ENCODE measurements around the gene IGSF11. TPM values are rescaled to one million over a fixed set of nuclear protein-coding genes. Genes with fewer than 3 reads are reported as not detected.

IGSF11 gene
- total and polyA plus RNA-seq, 7 donors = 0.85 to 18.2 (median 8.3) TPM; not detected in 2

DNA sequence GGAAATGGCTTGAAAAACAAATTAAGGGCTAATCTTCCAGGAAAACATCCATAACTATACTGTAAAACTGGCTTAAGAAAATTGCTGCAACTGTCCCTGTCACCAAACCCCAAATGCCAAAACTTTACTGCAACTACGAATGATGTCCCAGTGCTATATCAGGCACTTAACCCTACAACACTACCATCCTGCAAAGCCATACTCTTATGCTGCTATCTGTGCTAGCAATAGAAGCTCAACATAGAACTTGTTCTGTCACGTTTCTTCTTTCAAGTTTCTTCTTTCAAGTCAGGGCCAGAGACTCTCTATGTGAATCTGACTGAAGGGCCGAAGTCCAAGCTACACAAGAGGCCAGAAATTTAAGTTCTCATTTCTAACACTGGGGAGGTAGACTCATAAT lies 92.5 kb downstream of the IGSF11 start:
- DNase-seq = no peak
- 72 to 80% methylated on average over 3 of the region's 3 CpGs for WGBS, 2 donors
- Histone ChIP-seq H3K27me3 (no peaks in the 10 kb centered on the region), H3K27ac (no peak overlapping the region), H3K4me1 (no peaks in the 10 kb centered on the region), H3K9me3 (no peaks in the 10 kb centered on the region), H3K36me3 (no peaks in the 10 kb centered on the region), H3K4me3 (no peak overlapping the region)
- TF ChIP-seq, protein P1, sequence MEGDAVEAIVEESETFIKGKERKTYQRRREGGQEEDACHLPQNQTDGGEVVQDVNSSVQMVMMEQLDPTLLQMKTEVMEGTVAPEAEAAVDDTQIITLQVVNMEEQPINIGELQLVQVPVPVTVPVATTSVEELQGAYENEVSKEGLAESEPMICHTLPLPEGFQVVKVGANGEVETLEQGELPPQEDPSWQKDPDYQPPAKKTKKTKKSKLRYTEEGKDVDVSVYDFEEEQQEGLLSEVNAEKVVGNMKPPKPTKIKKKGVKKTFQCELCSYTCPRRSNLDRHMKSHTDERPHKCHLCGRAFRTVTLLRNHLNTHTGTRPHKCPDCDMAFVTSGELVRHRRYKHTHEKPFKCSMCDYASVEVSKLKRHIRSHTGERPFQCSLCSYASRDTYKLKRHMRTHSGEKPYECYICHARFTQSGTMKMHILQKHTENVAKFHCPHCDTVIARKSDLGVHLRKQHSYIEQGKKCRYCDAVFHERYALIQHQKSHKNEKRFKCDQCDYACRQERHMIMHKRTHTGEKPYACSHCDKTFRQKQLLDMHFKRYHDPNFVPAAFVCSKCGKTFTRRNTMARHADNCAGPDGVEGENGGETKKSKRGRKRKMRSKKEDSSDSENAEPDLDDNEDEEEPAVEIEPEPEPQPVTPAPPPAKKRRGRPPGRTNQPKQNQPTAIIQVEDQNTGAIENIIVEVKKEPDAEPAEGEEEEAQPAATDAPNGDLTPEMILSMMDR (IDR thresholded peaks at IDR 0.05) = no peak
- TF ChIP-seq POLR2A (IDR thresholded peaks at IDR 0.05) (no peak), POLR2AphosphoS5 (IDR thresholded peaks at IDR 0.05) (no peak), EP300 (IDR thresholded peaks at IDR 0.05) (no peak)
- intact Hi-C loops (cut with DNase I) = no loop called here

DNA sequence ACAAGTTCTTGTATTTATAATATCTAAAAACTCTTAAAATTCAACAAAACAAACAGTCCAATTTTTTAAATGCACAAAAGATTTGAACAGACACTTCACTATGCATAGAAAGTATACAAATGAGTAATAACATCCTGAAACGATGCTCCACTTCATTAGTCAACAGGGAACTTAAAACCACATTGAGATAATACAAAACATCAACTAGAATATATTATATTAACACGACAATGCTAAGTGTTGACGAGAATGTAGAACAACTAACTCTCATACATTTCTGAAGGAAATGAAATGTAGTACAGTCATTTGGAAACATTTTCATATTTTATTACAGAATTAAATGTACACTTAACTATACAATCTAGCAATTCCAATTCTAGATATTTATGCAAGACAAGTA lies 93.4 kb downstream of the IGSF11 start:
- intact Hi-C loops (cut with DNase I) = no loop called here
- H3K27ac ChIP-seq = no peak overlapping the region
- no peaks in the 10 kb centered on the region for H3K36me3 ChIP-seq
- 70 to 72% methylated on average over 3 of the region's 3 CpGs for WGBS, 2 donors
- H3K9me3 ChIP-seq = no peaks in the 10 kb centered on the region
- no peaks in the 10 kb centered on the region for H3K4me1 ChIP-seq
- no peak for TF ChIP-seq POLR2AphosphoS5 (IDR thresholded peaks at IDR 0.05)
- TF ChIP-seq, protein P1 (IDR thresholded peaks at IDR 0.05) = no peak
- no peak for TF ChIP-seq POLR2A (IDR thresholded peaks at IDR 0.05)
- TF ChIP-seq EP300 (IDR thresholded peaks at IDR 0.05) = no peak
- no peak for DNase-seq
- no peaks in the 10 kb centered on the region for H3K27me3 ChIP-seq
- H3K4me3 ChIP-seq = no peak overlapping the region

DNA sequence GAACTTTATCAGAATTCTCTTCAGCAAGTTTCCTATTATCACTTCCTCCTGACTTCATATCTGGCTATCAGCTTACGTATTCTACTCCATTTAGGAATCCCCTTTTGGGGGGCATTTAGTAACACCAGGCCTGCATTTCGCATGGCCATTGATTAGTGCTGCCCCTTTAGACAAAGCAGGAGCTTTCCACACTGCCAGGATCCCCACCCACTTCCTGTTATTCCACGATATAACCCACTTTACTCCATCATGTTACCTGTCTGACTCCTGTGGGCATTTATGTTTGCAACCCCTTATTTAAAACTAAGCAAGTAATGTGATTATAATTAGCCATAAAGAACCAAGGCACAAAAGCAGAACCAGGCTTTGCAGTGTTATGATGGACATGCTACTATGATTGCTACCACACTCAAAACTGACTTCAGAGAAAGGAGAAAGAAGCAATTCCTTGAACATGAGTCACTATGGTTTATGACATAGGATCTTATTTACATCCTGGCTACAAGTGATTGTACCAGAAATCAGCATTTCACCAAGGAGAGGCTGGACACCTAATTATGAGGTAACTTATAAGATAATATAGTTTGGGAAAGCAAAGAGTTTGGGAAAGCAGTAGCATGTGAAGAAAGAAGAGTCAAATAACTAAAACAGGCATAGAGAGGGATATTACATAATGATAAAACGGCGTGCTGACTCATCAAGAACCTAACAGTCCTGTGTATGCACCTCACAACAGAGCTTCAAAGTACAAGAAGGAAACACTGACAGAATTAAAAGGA lies 96.3 kb downstream of the IGSF11 start:
- intact Hi-C loops (cut with DNase I) = no loop called here
- DNase-seq = no peak
- Histone ChIP-seq H3K4me1 (no peaks in the 10 kb centered on the region), H3K27me3 (no peaks in the 10 kb centered on the region), H3K9me3 (no peaks in the 10 kb centered on the region), H3K4me3 (no peak overlapping the region), H3K36me3 (no peaks in the 10 kb centered on the region), H3K27ac (no peak overlapping the region)
- TF ChIP-seq, protein P1 (IDR thresholded peaks at IDR 0.05) = no peak
- TF ChIP-seq EP300 (IDR thresholded peaks at IDR 0.05) (no peak), POLR2A (IDR thresholded peaks at IDR 0.05) (no peak), POLR2AphosphoS5 (IDR thresholded peaks at IDR 0.05) (no peak)
- 64 to 70% methylated on average over 5 of the region's 5 CpGs for WGBS, 2 donors

DNA sequence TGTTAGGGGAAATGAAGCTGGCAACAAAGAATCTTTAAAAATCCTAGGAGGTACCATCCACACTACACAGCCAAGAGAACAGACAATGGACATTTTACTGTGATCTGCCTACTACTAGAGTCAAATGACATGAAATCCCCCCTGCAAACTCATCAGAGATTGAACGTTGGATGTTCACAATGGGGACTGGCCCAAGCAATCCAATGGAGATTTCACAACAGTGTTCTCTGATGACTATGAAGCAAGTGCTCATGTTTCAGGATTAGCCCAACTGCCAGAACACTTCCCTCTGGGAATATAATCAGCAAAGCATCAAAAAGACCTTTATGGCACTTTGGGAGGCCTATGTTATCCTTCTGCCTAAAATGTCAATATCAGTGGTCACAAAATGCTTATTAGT lies 97.8 kb downstream of the IGSF11 start:
- WGBS, 2 donors = 39 to 74% methylated on average over 1 of the region's 1 CpG
- Histone ChIP-seq H3K4me1 (no peaks in the 10 kb centered on the region), H3K9me3 (no peaks in the 10 kb centered on the region), H3K4me3 (no peak overlapping the region), H3K27ac (no peak overlapping the region), H3K27me3 (no peaks in the 10 kb centered on the region), H3K36me3 (no peaks in the 10 kb centered on the region)
- intact Hi-C loops (cut with DNase I) = no loop called here
- no peak for TF ChIP-seq EP300 (IDR thresholded peaks at IDR 0.05)
- no peak for TF ChIP-seq POLR2AphosphoS5 (IDR thresholded peaks at IDR 0.05)
- TF ChIP-seq, protein P1 (IDR thresholded peaks at IDR 0.05) = no peak
- DNase-seq = no peak
